Tibial artery (tissue), 4 donors: ENCODE measurements around the gene NKX1-2.
"Not testable (repeated sequence)": the region's sequence is repeated elsewhere in the genome, so short reads cannot be mapped to it uniquely, and the experiment has no call there.

Source experiments
- DNase-seq, 2 donors: peaks; one replicate each; pipeline ENCODE4 v3.0.0-alpha.2; 2019
- H3K27ac ChIP-seq, 2 donors: fragments of 200-600 bp; sonication (generic) in 1 of 2; 1 replicate in 1 of 2; 2 replicates in 1 of 2; pipeline ENCODE4 v1.5.1; 2018 to 2019; ENCODE audit warnings: mild to moderate bottlenecking in 1 of 2
- H3K27me3 ChIP-seq, 2 donors: fragments of 200-600 bp; sonication (generic) in 1 of 2; one replicate each; pipeline versions ENCODE4 v1.5.1 to v1.6.0; 2016 to 2019
- H3K36me3 ChIP-seq, 3 donors: fragments of 200-600 bp; sonication (generic) in 2 of 3; one replicate each; pipeline ENCODE4 v1.5.1; 2016 to 2019; ENCODE audit warnings: mild to moderate bottlenecking in 2 of 3
- H3K4me1 ChIP-seq, 4 donors: fragments of 200-600 bp; sonication (generic) in 2 of 4; 1 replicate in 3 of 4; 2 replicates in 1 of 4; pipeline ENCODE4 v1.5.1; 2016 to 2019
- H3K4me3 ChIP-seq, 2 donors: fragments of 200-600 bp; sonication (generic) in 1 of 2; 1 replicate in 1 of 2; 2 replicates in 1 of 2; pipeline ENCODE4 v1.5.1; 2018 to 2019; ENCODE audit warnings: mild to moderate bottlenecking in 2 of 2
- H3K9me3 ChIP-seq, 3 donors: fragments of 200-600 bp; sonication (generic) in 1 of 3; one replicate each; pipeline ENCODE4 v1.5.1; 2016 to 2019
- intact Hi-C: fragments of 100-400 bp; cut with DNase I; formaldehyde crosslinking; loops from one replicate; pipeline ENCODE4 v1.15.0; 2023; ENCODE audit warnings: low total_unique reads
- TF ChIP-seq, protein P1 (sequence below), 2 experiments: fragments of 200-600 bp in 1 of 2; fragments of 450-650 bp in 1 of 2; IDR thresholded peaks; one replicate each; pipeline ENCODE4 v1.5.1; 2017 to 2019; ENCODE audit warnings: antibody characterized with exemption in 2 of 2, mild to moderate bottlenecking in 1 of 2, moderate library complexity in 1 of 2

NKX1-2 gene

GRCh38 chr10:124436191-124436638, 13.6 kb downstream of the NKX1-2 start:
- H3K36me3 ChIP-seq, result no peaks in the 10 kb centered on the region
- no peaks in the 10 kb centered on the region for H3K4me1 ChIP-seq
- peaks cover 0 to under 1% of the 10 kb centered on the region in 2 donors for H3K27me3 ChIP-seq
- intact Hi-C loops, result no loop called here
- TF ChIP-seq, protein P1, sequence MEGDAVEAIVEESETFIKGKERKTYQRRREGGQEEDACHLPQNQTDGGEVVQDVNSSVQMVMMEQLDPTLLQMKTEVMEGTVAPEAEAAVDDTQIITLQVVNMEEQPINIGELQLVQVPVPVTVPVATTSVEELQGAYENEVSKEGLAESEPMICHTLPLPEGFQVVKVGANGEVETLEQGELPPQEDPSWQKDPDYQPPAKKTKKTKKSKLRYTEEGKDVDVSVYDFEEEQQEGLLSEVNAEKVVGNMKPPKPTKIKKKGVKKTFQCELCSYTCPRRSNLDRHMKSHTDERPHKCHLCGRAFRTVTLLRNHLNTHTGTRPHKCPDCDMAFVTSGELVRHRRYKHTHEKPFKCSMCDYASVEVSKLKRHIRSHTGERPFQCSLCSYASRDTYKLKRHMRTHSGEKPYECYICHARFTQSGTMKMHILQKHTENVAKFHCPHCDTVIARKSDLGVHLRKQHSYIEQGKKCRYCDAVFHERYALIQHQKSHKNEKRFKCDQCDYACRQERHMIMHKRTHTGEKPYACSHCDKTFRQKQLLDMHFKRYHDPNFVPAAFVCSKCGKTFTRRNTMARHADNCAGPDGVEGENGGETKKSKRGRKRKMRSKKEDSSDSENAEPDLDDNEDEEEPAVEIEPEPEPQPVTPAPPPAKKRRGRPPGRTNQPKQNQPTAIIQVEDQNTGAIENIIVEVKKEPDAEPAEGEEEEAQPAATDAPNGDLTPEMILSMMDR (IDR thresholded peaks at IDR 0.05), result no peak
- DNase-seq, result no peak
- no peak overlapping the region for H3K27ac ChIP-seq
- H3K4me3 ChIP-seq, result no peak overlapping the region
- no peaks in the 10 kb centered on the region for H3K9me3 ChIP-seq

DNA sequence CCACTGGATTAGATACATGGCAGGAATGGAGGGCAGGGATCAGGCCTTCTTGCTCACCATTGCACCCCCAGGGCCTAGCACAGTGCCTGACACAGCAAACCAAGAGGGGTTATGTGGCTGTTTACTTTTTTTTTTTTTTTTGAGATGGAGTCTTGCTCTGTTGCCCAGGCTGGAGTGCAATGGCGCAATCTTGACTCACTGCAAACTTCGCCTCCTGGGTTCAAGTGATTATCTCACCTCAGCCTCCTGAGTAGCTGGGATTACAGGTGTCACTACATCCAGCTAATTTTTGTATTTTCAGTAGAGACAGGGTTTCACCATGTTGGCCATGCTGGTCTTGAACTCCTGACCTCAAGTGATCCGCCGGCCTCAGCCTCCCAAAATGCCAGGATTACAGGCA, 14.2 kb downstream of the NKX1-2 start:
- H3K27ac ChIP-seq, H3K4me3 ChIP-seq, H3K9me3 ChIP-seq, H3K4me1 ChIP-seq, intact Hi-C loops, DNase-seq, H3K36me3 ChIP-seq, H3K27me3 ChIP-seq: not testable (repeated sequence)

DNA sequence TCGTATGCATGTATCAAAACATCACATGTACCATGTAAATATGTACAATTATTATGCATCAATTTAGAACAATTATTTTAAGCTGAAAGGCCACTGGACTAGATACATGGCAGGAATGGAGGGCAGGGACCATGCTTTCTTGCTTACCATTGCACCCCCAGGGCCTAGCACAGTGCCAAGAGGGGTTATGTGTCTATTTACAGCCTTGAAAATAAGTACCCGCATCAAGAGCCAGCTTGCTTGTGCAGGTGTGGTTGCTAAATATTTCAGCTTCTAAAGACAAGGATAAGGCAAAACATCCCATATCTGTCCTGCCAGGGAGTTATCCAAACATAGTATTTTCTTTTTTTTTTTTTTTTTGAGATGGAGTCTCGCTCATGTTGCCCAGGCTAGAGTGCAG, 16.4 kb downstream of the NKX1-2 start:
- Histone ChIP-seq H3K4me3 (no peak overlapping the region), H3K27me3 (peaks cover 0 to 10% of the 10 kb centered on the region in 2 donors), H3K27ac (no peak overlapping the region), H3K4me1 (no peaks in the 10 kb centered on the region), H3K9me3 (no peaks in the 10 kb centered on the region), H3K36me3 (no peaks in the 10 kb centered on the region)
- DNase-seq, result no peak
- intact Hi-C loops, result no loop called here
- TF ChIP-seq, protein P1 (IDR thresholded peaks at IDR 0.05), result no peak

DNA sequence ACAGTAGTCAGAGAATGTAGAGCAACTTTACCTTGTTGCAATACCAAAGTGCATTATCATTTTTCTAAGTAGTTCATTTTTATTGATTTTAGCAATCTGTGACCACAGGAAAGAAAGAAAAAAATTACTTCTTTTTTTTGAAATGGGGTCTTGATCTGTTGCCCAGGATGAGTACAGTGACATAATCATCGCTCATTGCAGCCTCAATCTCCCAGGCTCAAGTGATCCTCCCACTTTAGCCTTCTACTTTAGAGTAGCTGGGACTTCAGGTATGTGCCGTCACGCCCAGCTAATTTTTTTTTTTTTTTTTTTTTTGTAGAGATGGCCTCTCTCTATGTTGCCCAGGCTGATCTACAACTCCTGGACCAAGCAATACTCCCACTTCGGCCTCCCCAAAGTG, 19.8 kb downstream of the NKX1-2 start:
- Histone ChIP-seq H3K4me1 (no peaks in the 10 kb centered on the region), H3K4me3 (no peak overlapping the region), H3K27me3 (peaks cover 0 to 20% of the 10 kb centered on the region in 2 donors), H3K9me3 (no peaks in the 10 kb centered on the region), H3K36me3 (no peaks in the 10 kb centered on the region), H3K27ac (no peak overlapping the region)
- intact Hi-C loops, result no loop called here
- TF ChIP-seq, protein P1 (IDR thresholded peaks at IDR 0.05), result no peak
- no peak for DNase-seq

GRCh38 chr10:124429576-124429975, 20.3 kb downstream of the NKX1-2 start:
- TF ChIP-seq, protein P1 (IDR thresholded peaks at IDR 0.05), result no peak
- H3K4me3 ChIP-seq, result no peak overlapping the region
- no peaks in the 10 kb centered on the region for H3K36me3 ChIP-seq
- H3K4me1 ChIP-seq, result no peaks in the 10 kb centered on the region
- intact Hi-C loops, result no loop called here
- no peaks in the 10 kb centered on the region for H3K9me3 ChIP-seq
- DNase-seq, result no peak
- no peak overlapping the region for H3K27ac ChIP-seq
- peaks cover 0 to 20% of the 10 kb centered on the region in 2 donors for H3K27me3 ChIP-seq

DNA sequence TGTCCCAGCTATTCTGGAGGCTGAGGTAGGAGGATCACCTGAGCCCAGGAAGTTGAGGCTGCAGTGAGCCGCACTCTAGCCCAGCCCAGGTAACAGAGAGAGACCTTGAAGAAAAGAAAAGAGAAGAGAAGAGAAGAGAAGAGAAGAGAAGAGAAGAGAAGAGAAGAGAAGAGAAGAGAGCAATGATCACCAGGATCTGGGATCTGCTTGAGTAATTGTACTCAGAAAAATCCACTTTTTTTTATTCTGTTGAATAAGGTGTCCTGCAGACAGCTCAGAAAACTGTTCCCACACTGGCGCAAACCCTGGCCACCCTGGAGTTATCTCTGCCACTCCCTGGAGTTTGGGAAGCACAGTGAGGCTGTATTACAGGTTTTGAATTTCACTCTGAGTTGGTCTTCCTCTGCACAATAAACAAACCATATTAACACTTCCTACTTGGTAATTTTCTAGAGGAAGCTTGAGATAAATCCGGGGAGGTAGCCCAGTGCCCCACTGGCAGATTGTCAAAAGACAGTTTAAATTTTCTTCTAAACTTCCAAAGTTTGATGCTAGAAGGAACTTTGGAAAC, 21.5 kb downstream of the NKX1-2 start:
- Histone ChIP-seq H3K36me3 (no peaks in the 10 kb centered on the region), H3K4me1 (no peaks in the 10 kb centered on the region)

More for the DNA sequence above, 21.5 kb downstream of the NKX1-2 start:
- TF ChIP-seq, protein P1 (IDR thresholded peaks at IDR 0.05), result no peak
- H3K4me3 ChIP-seq, result no peak overlapping the region
- intact Hi-C loops, result no loop called here
- H3K27ac ChIP-seq, result no peak overlapping the region
- H3K27me3 ChIP-seq, result peaks cover 0 to 23% of the 10 kb centered on the region in 2 donors
- DNase-seq, result no peak
- no peaks in the 10 kb centered on the region for H3K9me3 ChIP-seq
